Measurements from ENCODE around the gene SEMG1.

Gene SEMG1, protein sequence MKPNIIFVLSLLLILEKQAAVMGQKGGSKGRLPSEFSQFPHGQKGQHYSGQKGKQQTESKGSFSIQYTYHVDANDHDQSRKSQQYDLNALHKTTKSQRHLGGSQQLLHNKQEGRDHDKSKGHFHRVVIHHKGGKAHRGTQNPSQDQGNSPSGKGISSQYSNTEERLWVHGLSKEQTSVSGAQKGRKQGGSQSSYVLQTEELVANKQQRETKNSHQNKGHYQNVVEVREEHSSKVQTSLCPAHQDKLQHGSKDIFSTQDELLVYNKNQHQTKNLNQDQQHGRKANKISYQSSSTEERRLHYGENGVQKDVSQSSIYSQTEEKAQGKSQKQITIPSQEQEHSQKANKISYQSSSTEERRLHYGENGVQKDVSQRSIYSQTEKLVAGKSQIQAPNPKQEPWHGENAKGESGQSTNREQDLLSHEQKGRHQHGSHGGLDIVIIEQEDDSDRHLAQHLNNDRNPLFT

DNA sequence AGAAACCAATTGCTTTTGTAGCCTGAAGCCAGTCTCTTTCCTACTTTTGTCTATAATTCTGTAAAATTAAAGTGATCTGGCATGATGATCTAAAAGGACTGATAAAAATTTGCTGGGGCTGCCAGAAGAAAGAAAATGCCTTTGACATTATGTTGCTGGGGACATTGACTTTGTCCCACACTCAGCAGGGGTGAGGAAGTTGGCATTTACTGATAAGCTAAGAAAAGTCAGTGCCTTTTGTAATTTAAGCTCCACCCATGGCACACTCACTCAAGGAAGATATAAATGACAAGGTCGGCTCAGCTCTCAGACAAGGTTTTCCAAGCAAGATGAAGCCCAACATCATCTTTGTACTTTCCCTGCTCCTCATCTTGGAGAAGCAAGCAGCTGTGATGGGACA, at the start of gene SEMG1:
TSS of gene SEMG1 (plus strand) at position 309 of the 400 bp plus-strand sequence. CDS start at position 330, 21 bp downstream.
- DNase-seq (ENCODE audit: low read depth): no peak

DNA sequence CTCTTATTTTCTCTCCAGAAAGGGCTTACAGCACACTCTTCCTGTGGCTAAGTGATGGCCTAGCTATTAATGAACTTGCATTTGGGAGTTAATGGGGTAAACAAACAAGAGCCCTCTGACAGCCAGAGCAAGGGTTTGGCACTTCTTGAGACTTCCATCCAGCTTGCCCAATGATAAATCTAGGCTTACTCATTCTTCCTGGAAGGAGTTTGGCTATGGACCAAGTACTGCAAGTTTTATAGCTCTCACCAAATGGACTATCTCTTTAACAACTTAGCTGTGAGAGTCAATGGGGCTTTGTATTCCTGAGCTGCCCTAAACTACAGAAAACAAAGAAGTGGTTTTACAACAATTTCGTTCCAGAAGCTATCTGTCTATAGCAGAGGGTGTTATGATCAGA, 48.9 kb upstream of the SEMG1 start:
- no peak for DNase-seq (ENCODE audit: low read depth)

DNA sequence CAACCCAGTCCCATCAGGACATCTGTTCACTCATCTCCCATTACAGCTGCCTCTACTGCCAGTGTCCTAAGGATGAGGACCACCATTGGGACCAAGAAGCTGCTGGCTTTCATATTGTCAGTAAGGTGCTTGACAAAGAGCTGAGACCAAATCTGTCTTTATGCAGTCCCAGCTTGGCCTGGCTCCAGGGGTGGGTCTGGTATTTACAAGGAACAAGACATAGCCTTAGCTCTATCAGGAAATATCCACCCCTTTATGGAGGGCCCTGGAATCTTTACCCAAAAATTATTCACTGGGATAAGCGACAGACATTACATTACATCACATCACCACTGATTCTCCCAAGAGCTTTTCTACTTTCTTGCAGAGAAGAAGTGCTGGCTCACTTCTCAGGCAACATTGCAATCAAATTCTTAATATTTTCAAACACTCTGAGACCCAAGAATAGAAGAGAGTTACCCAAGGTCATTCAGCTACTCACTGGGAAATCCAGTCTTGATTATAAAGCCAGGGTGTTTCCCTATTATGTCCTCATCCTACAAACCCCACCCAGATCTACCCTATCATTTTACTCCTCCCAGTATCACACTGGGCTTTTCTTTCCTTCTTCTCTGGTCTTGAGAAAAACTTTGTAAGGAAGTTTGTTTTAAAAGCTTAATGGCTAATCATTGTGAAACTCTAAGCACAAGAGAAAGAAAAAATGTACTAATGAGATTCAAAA, 43.6 kb upstream of the SEMG1 start:
- no peak for DNase-seq (ENCODE audit: low read depth)

DNA sequence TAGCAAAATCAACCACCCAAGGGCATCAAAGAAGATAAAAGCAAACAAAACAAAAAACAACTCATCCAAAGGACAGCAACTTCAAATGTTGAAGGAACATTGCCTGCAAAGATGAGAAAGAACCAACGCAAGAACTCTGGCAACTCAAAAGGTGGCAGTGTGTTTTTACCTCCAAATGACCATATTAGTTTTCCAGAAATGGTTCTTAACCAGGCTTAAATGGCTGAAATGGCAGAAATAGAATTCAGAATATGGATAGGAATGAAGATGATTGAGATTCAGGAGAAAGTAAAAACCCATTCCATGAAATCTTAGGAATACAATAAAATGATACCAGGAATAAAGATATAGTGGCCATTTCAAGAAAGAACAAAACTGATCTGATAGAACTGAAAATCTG, 41.9 kb upstream of the SEMG1 start:
- no peak for DNase-seq (ENCODE audit: low read depth)

DNA sequence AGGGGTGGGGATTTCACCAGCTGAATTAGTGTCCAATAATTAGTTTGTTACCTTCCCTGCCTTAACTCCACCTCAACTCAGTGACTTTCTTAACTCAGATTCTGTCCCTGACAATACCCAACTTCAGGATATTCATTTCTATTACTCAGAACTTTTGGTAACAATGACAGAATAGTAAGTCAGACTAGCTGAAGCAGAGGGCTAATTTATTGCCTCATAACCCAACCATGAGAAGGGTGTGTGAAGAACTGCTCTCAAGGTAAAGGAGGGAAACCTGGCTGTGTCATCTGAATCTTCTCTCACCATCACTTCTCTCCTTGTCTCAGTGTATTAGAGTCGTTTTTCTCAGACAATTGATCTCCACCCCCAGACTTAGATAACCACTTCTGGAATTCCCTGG, 33.3 kb upstream of the SEMG1 start:
- no peak for DNase-seq (ENCODE audit: low read depth)

DNA sequence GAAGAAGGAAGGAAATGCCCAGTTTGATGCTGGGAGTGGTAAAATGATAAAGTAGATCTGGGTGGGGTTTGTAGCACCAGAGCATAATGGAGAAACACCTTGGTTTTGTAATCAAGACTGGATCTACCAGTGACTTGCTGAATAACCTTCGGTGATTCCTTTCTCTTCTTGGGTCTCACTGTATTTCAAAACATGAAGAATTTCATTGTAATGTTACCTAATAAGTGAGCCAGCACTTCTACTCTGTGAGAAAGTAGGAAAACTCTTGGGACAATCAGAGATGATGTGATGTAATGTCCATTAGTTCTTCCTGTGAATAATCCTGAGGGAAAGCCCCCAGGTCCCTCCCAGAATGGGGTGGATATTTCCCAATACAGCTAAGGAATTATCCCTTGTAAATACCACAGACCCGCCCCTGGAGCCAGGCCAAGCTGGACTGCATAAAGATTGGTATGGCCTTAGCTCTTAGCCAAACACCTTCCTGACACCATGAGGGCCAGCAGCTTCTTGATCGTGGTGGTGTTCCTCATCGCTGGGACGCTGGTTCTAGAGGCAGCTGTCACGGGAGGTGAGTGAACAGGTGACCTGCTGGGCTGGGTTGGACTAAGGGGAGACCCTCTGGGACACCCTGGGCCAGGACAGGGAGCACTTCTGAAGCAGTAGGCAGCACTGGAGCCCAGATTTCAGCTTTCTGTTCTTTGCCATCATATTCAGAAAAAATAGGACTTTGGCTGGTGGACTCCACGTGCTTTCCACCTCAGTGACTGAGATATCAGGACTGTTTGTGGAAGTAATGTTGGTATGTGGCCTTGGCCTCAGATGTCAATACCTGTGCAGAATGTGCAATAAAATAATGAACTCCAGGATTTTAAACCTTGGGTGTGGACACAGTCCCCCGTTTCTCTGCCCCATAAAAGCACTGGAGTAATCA, 32.1 kb upstream of the SEMG1 start, which contains the start of gene PI3:
TSS of gene PI3 (plus strand) at position 469 of the 931 bp plus-strand sequence. CDS start at position 490, 21 bp downstream.
- no peak for DNase-seq (ENCODE audit: low read depth)

DNA sequence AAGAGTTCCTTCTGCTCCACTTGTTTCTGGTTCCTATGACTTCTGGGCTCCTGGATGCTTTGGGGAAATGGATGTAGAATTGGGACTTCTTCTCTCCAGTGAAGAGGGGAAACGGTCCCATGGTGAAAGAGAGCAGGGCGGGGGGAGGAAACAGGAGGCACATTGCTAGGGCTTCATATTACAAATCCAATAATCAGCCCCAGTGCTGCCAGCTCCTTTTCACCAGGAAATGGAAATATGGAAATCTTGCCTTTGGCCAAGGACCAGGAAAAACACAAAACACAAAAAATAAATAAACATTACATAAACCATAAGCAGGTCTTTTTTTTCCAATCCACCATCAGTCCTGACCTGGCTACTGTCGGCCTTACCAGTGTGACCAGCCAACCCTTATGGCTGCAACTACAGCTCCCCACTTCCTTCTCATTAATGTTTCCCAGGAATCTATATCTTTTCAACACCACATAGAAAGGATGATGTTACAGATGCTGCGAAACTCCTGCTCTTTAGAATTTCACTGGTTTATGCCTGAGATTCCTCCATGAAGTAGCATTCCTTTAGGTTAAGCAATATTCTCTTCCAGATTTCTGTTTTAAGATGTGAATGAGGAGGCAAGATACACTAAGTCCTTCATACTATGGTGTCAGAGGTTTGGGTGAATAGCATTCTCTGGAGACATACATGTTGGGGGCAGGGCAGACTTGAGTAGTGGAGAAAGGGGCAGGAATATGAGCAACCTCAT, 30.1 kb upstream of the SEMG1 start:
- DNase-seq (ENCODE audit: low read depth): no peak

DNA sequence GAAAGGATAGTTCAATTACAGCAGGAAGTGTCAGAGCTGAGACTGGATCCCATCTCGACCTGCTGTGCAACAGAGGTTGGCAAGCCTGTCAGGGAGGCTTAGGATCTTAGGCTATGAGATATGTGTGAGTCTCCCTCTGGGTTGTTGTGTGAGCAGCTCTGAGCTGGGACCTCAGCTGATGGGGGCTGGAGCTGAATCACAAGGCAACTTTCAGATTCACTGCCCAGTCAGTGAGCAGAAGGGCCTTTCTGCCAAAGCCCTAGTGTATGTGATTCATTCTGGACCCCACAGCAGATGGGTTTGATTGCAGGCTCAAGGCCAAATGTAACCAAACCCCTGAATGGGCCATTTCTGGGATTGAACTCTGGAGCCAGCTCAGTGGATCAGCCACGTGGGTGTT, 27.7 kb upstream of the SEMG1 start:
- no peak for DNase-seq (ENCODE audit: low read depth)

DNA sequence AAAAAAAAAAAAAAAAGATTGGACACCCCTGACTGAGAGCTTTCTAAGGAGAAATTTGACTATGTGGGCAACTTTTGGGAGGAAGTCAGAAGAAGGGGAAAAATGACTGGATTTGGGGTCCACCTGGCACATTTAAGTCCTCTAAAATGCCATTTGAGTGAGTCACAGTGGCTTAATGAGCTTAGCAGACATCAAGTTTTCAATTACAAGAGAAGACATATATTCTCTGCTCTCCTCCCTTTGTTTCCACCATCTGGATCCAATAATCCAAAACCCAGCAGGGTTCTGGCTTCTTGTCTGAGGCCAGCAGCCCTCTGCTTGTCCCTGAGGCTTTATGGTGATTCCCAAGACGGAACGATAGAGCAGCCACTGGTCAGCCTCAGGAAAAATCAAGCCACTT, 25.2 kb upstream of the SEMG1 start:
- DNase-seq (ENCODE audit: low read depth): no peak

DNA sequence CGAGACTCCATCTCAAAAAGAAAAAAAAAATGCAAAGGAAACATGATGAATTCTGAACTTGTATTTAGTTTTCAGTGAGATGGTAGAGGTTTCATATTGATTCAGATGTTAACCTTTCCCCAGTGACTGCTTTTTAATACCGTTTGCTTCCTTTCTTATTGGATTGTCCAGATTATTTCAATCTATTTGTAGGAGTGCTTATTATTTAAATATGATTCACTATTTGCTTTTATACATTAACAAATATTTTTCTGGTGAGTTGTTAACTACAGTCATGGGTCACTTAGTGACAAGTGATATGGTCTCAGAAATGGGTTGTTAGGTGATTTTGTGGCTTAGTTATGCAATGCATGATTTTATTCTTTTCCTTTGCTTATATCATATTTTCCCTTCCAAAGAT, 23.7 kb upstream of the SEMG1 start:
- no peak for DNase-seq (ENCODE audit: low read depth)

DNA sequence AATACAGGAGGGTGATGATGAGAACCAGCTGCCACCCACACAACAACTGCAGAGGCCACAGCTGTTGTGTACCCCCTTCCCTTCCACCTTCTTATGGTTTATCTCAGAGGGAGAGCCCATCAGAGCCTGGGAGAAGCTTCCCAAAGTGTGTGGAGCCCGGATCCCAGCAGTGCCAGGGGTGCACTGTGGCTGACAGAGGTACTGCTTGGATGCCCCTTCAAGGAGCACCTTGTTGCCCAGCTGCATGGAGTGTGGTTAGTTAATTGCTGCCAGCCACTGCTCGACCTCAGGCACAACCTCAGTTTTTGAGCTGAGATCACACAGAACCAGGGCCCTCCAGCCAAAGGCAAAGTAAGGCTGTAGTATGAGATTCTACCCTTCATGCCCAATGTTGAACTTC, 19.1 kb upstream of the SEMG1 start:
- DNase-seq (ENCODE audit: low read depth): no peak

DNA sequence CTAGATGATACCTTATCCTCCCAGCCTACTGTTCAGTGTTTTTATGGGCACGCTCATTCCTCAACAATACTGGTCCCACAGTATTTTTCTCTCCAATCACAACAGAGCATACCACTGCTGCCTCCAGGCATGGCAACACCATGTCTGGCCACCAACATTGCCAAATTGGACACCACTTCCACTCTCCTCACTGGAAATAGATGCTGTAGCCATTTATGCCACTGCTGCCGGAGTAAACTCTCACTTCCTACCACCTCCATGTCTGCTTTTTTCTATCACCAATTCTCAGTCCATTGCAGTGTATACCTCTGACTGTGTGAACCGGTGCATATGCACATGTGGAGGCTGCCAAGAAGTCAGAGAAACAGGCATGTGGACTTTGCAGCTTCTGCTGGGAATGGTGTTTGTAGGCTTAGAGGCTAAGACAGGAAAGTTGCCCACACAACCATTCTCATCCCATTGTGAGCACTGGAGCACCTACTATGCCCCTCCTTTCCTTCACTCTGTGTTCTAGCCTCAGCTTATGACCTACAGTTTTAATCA, 17.7 kb upstream of the SEMG1 start:
- no peak for DNase-seq (ENCODE audit: low read depth)

DNA sequence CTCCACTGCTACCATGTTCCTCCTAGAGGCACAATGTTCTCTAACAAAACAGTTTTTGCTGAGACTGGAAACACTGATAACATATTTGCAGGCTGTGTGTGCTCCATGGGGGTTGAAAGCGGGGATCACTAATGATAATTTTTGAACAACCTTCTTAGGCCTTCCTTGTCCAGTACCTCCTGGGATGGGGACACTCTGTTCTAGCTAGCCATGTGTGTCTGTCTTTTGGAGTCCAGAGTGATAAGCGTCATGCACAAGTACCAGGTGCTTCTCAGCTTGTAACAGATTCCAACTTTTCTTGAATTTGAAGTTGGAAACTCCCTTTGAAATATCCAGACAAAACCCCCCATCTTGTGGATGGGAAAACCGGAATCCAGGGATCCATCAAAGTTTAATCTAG, 17.0 kb upstream of the SEMG1 start:
- DNase-seq (ENCODE audit: low read depth): no peak

DNA sequence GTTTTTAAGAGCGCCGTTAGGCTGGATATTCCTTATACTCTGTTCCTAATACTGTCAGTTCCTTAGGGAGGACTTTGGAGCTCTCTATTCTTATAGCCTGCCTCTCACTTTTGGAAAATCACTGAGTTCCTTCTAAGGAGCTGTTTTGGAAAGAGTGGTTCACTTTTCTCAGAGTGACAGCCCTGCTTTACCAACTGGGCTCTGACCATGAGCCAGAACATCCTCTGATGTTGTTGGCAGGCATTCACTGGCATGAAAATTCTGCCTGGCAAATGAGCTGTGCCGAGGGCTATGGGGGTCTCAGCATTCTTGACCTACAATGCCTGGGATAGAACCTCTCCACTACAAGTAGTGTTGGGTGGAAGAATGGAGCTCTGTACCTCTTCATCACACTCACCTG, 14.9 kb upstream of the SEMG1 start:
- DNase-seq (ENCODE audit: low read depth): no peak

DNA sequence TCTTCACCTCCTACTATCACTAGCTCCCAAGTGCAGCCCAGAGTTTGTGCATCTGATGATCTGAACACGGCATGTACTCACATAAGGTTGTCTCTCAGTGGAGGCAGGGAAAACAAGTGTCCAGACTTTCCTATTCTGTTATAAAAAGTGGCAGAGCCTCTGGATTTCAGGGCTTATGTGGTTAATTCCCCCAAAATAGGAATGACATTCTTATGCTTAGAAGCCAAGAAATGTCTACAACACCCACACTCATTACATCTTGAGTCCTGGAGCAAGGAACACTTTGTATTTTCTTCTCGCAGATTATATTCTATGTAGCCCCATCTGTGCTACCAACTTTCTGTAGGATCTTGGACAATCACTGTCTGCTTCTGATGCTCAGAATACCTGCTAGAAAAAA, 13.5 kb upstream of the SEMG1 start:
- no peak for DNase-seq (ENCODE audit: low read depth)

DNA sequence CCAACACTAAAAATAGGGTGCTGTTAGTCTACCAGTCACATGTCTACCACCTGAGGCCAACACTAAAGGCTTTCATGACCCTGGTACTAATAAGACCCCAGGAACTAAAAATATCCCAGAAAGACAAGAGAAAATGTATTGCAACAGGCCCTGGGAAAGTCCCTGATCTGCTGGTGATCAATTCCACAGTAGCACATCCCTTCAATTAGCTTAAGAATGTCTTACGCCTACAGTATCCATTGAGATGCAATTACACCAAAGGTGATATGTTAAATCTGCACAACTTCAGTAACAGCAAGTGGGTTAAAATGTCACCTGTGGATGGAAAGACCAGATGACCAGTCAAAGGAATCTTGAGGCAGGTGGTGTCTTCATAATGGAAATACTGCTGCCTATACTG, 3.1 kb downstream of the SEMG1 start:
- no peak for DNase-seq (ENCODE audit: low read depth)

DNA sequence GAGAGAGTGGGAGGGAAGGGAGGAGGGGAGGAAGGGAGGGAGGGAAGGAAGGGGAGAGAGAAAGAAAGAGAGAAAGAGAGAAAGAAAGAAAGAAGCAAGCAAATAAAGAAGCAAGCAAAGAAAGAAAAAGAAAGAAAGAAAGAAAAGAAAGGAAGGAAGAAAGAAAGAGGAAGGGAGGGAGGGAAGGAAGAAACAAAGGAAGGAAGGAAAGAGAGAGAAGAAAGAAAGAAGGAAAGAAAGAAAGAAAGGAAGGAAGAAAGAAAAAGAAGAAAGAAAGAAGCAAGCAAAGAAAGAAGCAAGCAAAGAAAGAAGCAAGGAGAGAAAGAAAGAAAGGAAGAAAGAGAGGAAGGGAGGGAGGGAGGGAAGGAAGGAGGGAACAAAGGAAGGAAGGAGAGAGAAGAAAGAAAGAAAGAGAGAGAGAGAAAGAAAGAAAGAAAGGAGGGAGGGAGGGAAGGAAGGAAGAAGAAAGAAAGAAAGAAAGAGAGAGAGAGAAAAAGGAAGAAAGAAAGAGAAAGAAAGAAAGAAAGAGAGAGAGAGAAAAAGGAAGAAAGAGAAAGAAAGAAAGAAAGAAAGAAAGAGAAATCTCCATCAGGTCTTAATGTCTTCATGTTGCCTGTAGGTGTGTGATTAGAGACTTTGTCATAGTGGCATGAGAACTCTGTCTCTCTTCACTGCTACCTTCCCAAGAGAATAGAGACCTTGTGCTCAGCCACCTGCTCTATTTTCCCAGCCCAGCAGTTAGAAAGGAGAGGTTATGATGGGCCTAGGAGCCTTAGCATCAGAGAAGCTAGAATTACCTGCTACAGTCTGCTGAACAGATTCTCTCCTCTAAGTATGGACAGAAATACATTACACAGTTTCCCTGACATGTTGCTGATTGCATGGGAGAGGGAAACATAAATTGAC, 5.0 kb downstream of the SEMG1 start:
- DNase-seq (ENCODE audit: low read depth): no peak

DNA sequence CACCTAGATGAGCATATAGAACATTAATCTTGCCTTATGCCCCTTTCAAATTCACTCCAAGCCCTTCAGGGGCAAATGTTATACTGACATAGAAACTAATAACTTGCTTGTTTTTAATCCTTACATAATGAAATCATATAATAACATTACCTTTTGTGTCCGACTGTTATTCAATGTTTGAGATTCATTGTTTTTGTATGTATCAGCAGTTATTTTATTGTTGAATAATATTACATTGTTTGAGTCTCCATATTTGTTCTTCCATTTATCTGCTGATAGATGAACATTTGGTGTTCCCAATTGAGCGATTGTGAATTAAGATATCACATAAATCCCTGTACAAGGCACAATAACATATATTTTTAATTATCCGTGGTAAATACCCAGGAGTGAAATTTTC, 6.0 kb downstream of the SEMG1 start:
- DNase-seq (ENCODE audit: low read depth): no peak

DNA sequence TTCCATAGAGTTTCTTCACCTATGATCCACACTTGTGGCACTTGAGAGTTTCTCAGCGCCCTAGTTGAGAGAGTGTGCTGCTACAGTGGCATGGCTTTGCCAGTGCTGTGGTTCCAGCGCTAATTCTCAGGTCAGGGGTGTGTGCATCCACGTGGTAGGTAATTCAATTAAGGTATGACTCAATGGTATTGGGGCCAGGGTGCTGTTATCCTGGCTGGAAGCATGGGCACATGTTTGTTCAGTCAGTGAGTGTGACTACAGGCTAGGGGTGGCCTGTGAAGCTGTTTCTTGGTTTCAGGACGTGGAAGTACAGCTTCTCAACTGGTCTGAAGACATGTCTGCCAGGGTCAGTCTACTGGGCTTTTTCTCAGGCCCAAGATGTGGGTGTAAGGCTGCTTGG, 11.3 kb downstream of the SEMG1 start:
- DNase-seq (ENCODE audit: low read depth): no peak

DNA sequence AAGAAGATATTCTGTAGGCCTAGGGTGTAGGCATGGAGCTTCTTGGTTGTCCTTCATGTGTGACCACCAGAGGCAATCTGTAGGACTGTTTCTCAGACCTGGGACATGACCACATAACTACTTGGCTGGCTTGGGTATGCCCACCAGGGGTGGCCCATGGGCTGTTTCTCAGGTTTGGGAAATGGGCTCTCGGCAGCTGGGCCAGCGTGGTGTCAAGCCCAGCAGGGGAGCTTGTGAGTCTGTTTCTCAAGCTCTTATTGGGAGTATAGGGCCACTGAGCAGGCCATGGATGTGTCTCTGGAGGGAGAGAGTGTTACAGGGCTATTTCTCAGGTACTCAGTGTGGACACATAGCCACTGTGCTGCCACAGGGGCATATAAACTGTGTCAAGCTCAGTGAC, 11.8 kb downstream of the SEMG1 start:
- no peak for DNase-seq (ENCODE audit: low read depth)

Measured in activated T-helper 9 cell treated with anti-CD3 and anti-CD28 coated beads, Interleukin-2, amount 50 U/mL, for 16 hours (primary cell).